ENCODE data around the gene HMGN4.
"Not testable (repeated sequence)": the region's sequence is repeated elsewhere in the genome, so short reads cannot be mapped to it uniquely, and the experiment has no call there.

The HMGN4 gene

DNA sequence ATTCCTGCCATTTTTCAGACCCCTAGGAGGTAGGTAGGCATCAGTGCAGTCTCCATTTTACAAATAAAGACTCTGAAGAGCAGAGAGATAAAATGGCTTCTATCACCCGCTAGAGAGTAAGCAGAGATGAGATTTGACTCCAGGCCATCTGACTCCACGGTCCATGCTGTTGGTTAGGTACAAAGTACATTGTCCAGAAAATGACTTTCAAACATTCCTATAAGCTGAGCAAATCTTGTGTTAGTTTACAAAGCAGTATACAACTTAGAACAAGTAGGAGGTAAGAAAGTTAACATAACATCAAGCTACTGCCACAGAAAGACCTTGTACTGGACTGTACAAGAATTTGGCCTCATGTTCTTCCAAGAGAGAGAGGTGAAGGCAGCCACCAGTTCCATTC, 23.2 kb upstream of the HMGN4 start:
- DNase-seq (ENCODE audit: low read depth): no peak
- no peak for TF ChIP-seq CTCF (IDR thresholded peaks at IDR 0.05; ENCODE audit: low read depth, low read length, missing control alignments)
- H3K4me3 ChIP-seq (ENCODE audit: low read depth, low read length): no peak overlapping the region

DNA sequence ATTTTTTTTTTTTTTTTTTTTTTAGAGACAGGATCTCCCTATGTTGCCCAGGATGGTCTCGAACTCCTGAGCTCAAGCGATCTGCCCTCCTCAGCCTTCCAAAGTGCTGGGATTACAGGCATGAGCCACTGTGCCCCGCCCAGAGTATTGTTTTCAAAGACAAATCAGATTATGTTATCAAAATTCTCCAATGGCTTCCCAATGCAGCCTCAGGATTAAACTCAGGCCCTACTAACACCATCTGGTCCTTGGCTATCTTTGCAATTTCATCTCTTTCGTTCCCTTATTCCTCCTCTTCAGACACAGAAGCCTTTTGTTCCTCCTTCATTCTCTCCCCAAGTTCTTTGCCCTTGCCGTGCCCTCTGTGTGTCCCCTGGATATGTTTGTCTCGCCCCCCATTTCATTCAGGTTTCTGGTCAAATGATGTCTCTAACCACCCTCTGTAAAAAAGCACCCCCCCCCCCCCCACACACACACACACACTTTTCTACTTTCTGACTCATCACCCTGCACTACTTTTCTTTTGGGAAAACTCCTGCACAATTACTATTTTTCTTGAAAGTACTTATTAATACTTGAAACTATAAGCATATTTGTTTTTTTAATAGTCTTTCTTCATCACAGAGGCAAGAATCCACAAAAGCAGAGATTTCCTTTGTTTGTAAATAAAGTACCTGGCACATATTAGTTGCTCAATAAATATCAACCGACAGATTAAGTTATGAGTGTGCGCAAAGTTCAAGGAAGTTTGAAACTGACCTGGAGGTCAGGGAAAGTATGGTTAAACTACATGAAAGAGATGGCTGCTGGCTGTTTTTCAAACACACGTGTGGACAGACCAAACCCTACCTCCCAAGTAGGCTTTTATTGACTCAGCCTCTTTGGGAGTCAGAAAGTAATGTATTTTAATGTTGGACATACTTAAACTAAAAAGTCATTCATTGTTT, 21.4 kb upstream of the HMGN4 start:
- DNase-seq (ENCODE audit: low read depth): no peak
- no peak for TF ChIP-seq CTCF (IDR thresholded peaks at IDR 0.05; ENCODE audit: low read depth, low read length, missing control alignments)
- no peak overlapping the region for H3K4me3 ChIP-seq (ENCODE audit: low read depth, low read length)

- DNase-seq (ENCODE audit: low read depth): no peak
- no peak overlapping the region for H3K4me3 ChIP-seq (ENCODE audit: low read depth, low read length)
- TF ChIP-seq CTCF (IDR thresholded peaks at IDR 0.05; ENCODE audit: low read depth, low read length, missing control alignments): no peak
Measured at GRCh38 chr6:26519359-26519758, 18.8 kb upstream of the HMGN4 start.

DNA sequence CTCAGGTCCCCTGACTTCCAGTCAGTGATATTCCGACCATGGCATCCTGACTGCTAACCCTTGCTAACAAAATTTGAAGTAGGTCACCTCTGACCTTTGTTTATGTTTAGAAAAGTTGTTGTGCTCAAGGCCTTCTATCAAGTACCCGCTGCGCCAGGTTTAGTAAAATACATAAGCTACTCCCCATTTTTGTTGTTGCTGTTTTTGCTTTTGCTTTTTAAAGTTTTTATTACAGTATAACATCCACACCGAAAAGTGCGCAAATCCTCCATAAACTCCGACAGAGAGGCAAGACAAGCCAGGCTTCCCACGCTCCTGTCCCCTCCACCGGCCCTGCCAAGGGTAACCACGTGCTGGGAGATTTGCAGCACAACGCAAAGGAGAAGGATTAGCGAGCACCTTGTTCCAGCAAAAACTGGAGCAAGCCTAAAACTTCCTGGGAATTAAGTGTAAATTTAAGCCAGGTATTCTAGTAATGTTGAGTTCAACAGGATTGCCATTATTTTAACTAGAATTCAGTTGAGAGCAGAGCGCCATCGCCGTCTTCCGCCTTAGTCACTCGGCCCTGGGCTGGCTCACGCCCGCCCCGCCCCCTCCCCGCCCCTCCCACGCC, 17.8 kb upstream of the HMGN4 start:
- H3K4me3 ChIP-seq (ENCODE audit: low read depth, low read length): peak overlapping the region; percentile 52
- no peak for DNase-seq (ENCODE audit: low read depth)
- TF ChIP-seq CTCF (IDR thresholded peaks at IDR 0.05; ENCODE audit: low read depth, low read length, missing control alignments): no peak

- DNase-seq (ENCODE audit: low read depth): peak; percentile 52
- peak overlapping the region; percentile 85 for H3K4me3 ChIP-seq (ENCODE audit: low read depth, low read length)
- TF ChIP-seq CTCF (IDR thresholded peaks at IDR 0.05; ENCODE audit: low read depth, low read length, missing control alignments): no peak
Measured at GRCh38 chr6:26520850-26521599, 17.1 kb upstream of the HMGN4 start.

GRCh38 chr6:26521600-26522391, 16.4 kb upstream of the HMGN4 start:
- peak overlapping the region; percentile 85 for H3K4me3 ChIP-seq (ENCODE audit: low read depth, low read length)
- peak; percentile 53 for DNase-seq (ENCODE audit: low read depth)
- peak; percentile 45 for TF ChIP-seq CTCF (IDR thresholded peaks at IDR 0.05; ENCODE audit: low read depth, low read length, missing control alignments)

DNA sequence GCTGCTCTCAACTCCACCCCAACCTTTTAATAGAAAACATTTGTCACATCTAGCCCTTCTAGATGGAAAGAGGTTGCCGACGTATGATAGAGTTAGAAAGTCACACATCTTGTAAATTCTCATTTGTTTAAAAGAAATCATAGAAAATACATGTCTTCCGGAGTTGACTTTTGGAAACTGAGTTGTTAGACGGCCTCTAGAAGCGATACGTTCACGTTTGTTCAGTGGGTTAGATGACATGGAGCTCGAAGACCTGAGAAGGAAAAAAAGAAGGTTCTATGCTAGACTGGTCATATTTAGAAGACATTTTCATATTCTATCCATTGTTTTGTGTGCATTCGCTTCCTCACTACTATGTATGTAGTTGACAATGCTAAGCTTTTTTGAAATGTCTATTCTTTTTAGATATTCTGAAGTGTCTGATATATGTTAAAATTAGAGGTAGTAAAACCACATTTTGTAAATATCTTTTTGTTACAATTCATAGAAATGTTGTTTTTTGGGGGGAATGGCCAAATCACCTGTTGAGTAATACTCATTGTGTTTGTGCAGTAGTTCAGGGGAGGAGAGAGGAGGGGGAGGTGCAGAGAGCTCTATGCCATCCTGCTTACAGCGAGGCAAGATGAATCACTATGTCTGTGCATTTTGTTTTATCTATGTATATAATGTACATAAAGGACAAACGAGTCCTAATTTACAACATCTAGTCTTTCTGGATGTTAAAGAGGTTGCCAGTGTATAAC, 15.5 kb upstream of the HMGN4 start:
- DNase-seq (ENCODE audit: low read depth): not testable (repeated sequence)

DNA sequence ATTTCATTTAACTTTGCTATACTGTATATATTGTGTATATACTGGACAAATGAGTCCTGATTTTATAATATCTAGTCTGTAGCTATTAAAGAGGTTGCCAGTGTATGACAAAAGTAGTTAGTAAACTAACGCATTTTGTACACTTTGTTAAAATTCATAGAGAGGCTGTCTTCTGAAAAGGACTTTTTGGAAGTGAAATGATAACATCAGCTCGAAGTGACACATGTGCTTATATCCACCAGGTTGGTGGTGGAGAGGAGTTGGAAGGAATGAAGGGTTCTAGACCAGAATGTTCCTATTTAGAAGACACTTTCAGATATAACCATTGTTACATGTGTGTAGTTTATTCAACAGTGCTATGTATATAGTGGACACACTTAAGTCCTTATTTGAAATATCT, 13.9 kb upstream of the HMGN4 start:
- H3K4me3 ChIP-seq (ENCODE audit: low read depth, low read length); DNase-seq (ENCODE audit: low read depth): not testable (repeated sequence)

More for the DNA sequence above, 15.5 kb upstream of the HMGN4 start:
- peak overlapping the region; percentile 85 for H3K4me3 ChIP-seq (ENCODE audit: low read depth, low read length)
